ENCODE data around the gene TRIM72.
"Not testable (repeated sequence)": the region's sequence is repeated elsewhere in the genome, so short reads cannot be mapped to it uniquely, and the experiment has no call there.

TRIM72 gene, protein sequence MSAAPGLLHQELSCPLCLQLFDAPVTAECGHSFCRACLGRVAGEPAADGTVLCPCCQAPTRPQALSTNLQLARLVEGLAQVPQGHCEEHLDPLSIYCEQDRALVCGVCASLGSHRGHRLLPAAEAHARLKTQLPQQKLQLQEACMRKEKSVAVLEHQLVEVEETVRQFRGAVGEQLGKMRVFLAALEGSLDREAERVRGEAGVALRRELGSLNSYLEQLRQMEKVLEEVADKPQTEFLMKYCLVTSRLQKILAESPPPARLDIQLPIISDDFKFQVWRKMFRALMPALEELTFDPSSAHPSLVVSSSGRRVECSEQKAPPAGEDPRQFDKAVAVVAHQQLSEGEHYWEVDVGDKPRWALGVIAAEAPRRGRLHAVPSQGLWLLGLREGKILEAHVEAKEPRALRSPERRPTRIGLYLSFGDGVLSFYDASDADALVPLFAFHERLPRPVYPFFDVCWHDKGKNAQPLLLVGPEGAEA

GRCh38 chr16:31213877-31214707 is at the start of gene TRIM72:
Gene TRIM72, plus strand, starts transcription at chr16:31214119. Its CDS starts 620 bp downstream, at chr16:31214739.
- no peak for DNase-seq

GRCh38 chr16:31167315-31167714 is 46.6 kb upstream of the TRIM72 start:
- DNase-seq = no peak

DNA sequence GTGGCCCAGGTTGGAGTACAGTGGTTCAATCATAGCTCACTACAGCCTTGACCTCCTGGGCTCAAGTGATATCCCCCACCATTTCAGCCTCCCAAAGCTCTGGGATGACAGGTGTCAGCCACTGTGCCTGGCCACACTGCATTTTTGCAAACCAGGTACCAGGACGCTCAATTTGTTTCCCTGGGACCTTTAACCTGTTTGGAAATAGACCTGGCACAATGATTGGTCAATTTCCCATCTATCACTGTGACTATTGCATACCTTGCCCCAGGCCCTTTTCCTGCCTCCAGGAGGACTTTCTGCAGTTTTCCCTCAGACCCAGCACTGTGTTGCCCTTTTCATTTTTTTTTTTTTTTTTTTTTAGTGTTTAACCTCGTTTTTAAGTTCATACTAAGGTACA is 45.1 kb upstream of the TRIM72 start:
- no peak for DNase-seq

DNA sequence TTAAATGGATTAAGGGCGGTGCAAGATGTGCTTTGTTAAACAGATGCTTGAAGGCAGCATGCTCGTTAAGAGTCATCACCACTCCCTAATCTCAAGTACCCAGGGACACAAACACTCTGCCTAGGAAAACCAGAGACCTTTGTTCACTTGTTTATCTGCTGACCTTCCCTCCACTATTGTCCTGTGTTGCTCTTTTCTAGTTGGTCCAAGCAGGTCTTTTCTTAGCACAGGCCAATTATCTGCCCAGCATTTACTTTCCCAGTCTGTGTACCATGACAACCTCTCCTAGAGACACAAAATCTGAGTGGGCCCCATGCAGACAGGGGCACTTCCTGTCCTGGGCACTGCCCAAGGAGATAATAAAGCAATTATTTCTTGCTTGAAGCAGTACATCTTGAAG is 43.9 kb upstream of the TRIM72 start:
- not testable (repeated sequence) for DNase-seq

DNA sequence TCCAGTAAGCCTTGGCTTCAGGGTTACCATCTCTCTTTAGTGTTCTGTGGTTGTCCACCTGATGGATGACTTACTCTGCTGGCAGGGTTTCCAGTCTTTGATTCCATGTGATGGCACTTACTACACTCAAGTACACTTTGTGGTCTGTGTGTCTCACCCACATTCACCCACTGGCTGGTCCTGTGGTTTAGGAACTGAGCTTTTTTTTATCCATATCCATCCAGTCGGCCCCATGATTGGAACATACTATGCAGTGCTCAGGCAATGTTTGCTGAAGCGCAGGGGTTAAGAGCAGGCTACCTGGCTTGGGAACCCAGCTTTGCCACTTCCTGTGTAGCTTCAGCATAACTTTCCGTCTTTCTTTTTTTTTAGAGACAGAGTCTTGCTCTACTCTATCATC is 36.8 kb upstream of the TRIM72 start:
- DNase-seq = peak; percentile 59

DNA sequence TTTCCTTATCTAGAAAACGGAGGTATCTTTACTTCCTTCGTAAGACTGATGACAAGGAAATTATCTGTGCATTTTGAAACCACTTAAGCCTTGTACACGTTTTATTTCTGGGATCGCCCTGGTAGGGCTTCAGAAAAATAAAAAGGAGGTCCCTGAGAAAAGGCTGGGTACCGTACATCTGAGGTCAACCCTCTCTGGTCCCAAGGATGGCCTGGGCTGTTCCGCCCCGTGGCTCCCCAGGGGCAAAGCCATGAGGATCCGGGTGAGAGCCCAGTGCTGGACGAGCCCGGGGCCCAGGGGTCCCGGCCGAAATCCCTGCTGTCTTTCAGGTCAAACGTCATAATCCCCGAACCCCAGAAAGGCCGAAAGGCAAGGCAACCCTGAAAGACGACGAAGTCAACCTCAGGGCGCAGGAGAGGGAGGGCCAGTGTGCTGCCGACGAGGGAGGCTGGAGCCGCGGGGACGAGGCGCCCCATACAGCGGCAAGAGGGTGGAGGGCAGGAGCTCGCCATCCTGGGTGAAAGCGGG is 34.6 kb upstream of the TRIM72 start:
- no peak for DNase-seq

- peak; percentile 94 for DNase-seq
Observed at GRCh38 chr16:31179747-31180459, 34.0 kb upstream of the TRIM72 start, which contains the start of gene FUS. Gene FUS, plus strand, starts transcription at chr16:31180139. Its CDS starts 76 bp downstream, at chr16:31180215.

GRCh38 chr16:31181102-31181830 is 32.7 kb upstream of the TRIM72 start:
- DNase-seq = no peak

DNA sequence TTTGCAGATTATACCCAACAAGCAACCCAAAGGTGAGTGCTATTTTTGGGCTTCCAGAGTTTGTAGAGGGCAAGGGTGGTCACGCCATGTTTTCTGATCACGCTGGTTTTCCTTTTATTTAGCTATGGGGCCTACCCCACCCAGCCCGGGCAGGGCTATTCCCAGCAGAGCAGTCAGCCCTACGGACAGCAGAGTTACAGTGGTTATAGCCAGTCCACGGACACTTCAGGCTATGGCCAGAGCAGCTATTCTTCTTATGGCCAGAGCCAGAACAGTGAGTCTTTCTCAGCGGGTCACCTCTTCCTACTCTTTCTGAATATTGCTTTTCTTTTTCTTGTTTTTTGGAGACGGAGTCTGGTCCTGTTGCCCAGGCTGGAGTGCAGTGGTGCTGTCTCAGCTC is 31.5 kb upstream of the TRIM72 start:
- no peak for DNase-seq

- no peak for DNase-seq
Observed at GRCh38 chr16:31183432-31184428, 30.2 kb upstream of the TRIM72 start.

- DNase-seq = no peak
Observed at GRCh38 chr16:31184888-31185287, 29.0 kb upstream of the TRIM72 start.

GRCh38 chr16:31185339-31185738 is 28.6 kb upstream of the TRIM72 start:
- DNase-seq = no peak

GRCh38 chr16:31186176-31186575 is 27.7 kb upstream of the TRIM72 start:
- no peak for DNase-seq

DNA sequence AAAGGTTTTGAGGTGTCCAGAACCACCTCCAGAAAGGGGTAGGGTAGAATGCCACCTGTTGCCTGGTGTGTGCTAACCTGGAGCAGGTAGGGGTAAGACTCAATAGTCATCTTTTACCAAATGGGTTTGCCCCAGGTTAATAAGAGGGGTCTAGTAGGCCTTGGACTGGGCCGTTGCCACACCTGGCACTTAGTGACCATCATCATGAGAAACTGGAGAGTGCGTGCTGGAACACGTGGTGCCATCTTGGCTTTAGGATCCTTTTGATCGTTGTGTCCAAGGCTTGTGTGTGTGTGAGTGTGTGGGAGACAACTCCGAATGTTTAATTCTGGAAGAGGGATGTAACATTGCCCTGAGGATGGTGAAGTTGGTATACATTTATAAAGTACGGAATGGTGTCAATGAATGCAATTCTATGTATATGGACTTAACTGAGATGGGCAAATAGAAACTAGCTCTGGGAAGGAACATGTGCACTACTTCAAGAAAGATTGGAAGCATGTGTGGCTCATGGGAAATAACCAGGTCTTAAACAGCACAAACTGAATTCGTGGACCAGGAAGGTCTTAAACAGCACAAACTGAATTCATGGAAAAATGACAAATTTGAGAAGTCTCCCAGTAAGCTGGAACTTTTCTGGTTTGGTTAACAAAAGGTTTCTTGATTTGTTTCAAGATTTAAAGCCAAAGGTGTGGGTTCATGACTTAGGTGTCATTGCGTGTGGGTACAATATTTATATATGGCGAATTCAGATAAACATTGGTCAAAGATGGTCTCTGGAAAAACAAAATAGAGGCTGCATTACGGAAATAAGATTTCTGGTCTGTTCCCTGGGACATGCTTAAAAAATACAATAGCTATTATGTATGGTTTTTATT is 26.8 kb upstream of the TRIM72 start:
- no peak for DNase-seq

DNA sequence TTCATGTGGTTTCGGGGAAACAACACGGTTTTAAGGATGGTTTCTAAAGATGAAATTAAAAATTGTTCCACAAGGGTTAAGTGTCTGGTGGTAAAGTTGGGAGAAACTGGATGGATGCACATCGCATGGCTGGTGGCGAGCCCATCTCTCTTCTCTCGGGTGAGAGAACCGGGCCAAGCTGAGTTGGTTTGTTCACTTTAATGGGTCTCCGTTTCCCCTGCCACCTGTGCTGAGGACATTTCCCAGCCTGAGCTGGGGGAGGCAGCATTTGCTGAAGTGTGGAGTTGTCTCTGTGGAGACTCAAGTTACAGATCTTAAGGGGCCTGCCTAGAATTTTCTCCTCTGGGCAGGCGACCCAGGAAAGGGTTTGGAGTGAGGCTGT is 26.1 kb upstream of the TRIM72 start:
- no peak for DNase-seq

GRCh38 chr16:31188450-31189411 is 25.2 kb upstream of the TRIM72 start:
- DNase-seq = no peak

DNA sequence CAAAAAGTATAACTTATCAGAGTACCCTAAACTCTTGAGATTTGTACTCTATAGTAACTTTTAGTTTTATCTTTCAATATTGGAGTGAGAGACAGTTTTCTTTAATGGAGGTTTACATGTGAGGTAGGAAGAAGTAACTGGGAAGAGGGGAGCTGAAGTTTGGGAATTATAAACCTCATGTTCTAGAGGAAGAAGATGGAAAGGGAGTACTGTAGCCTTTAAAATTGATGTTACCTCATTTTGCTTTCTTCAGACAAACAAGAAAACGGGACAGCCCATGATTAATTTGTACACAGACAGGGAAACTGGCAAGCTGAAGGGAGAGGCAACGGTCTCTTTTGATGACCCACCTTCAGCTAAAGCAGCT is 24.5 kb upstream of the TRIM72 start:
- DNase-seq = no peak

DNA sequence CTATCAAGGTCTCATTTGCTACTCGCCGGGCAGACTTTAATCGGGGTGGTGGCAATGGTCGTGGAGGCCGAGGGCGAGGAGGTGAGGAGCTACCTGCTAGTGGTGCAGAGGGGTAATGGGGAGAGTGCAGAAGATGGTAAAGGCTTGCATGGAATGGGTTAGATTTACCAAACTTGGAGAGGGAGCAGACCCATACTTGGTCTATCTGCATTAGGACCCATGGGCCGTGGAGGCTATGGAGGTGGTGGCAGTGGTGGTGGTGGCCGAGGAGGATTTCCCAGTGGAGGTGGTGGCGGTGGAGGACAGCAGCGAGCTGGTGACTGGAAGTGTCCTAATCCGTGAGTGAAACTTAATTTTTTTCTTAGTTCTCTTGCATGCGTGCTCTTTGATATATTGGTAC is 23.9 kb upstream of the TRIM72 start:
- DNase-seq = no peak

Data from CD4-positive, alpha-beta T cell treated with Interleukin-10 for 1 hour (primary cell).